ENCODE results near the gene GAB2.

Gene GAB2

DNA sequence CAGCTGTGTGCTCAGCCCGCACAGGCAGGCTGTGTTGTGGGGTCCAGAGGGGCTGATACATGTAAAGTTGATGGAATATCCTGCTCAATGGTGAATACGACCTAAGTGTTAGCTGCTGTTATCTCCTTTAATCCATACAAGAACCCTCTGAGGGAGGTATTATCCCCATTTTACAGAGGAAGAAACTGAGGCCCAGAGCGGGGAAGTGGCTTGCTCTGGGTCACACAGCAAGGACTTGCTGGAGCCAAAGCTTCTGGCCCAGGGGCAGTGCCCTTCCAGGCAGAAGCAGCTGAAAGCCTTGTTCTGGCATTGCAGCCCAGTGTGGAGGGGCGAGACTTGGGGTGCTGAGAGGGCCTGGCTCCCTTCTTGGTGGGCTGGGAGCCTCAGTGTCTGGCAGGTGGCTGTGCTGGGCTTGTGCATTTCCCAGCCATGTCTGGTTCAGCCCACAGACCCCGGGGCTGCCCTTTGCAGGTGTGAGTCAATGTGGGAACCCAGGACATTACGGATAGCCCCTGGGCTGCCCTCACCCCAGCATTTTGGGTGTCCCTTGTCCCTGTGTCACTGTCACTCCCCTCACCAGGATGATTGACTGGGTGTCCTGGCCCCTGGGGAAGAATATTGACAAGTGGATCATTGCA is 218.5 kb downstream of the GAB2 start:
- no peaks in the 10 kb centered on the region for H3K9me3 Mint-ChIP-seq
- ATAC-seq (no peak), DNase-seq (ENCODE audit: low spot score in 2 of 2) (no peak)
- peak overlapping the region; percentile 36 for H3K27ac Mint-ChIP-seq
- H3K4me3 Mint-ChIP-seq, result no peak overlapping the region
- H3K36me3 Mint-ChIP-seq, result no peaks in the 10 kb centered on the region
- H3K4me1 Mint-ChIP-seq, result peaks cover 36% of the 10 kb centered on the region

DNA sequence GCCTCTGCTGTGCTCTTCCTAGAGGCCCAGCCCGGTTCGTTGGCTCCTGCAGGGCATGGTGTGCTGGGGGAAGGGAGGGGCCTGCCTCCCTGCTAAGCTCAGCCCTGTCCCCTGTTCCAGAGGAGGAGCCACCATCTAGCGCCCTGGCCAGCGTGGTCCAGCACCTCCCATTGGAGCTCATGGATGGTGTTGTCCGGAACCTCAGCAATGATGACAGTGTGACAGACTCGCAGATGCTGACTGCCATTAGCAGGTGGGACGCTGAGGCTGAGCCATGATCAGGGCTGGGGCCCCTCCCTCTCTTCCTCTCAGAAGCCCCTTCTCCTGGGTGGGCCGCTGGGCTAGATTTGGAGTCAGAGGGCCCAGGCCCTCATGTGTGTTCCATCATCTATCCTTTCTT is 219.8 kb downstream of the GAB2 start:
- H3K4me3 Mint-ChIP-seq, result no peak overlapping the region
- peaks cover 39% of the 10 kb centered on the region for H3K4me1 Mint-ChIP-seq
- ATAC-seq (no peak), DNase-seq (ENCODE audit: low spot score in 2 of 2) (no peak)
- no peaks in the 10 kb centered on the region for H3K9me3 Mint-ChIP-seq
- H3K27ac Mint-ChIP-seq, result no peak overlapping the region
- no peaks in the 10 kb centered on the region for H3K36me3 Mint-ChIP-seq

DNA sequence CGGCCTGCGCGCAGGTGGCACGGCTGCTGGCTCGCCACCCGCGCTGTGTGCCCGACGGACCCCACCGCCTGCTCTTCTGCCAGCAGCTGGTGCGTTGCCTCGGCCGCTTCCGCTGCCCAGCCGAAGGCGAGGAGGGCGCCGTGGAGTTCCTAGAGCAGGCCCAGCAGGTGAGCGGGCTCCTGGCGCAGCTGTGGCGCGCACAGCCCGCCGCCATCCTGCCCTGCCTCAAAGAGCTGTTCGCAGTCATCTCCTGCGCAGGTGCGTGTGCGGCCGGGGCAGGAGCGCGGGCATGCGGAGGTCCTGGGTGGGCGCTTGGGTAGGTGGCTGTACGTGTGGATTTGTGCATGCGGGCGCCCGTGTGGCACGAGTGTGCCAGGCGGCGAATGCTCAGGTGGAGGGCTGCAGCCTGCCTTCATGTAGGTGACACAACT is 220.9 kb downstream of the GAB2 start:
- H3K27ac Mint-ChIP-seq, result no peak overlapping the region
- H3K36me3 Mint-ChIP-seq, result no peaks in the 10 kb centered on the region
- DNase-seq (ENCODE audit: low spot score in 2 of 2) (no peak), ATAC-seq (no peak)
- no peak overlapping the region for H3K4me3 Mint-ChIP-seq
- no peaks in the 10 kb centered on the region for H3K9me3 Mint-ChIP-seq
- peaks cover 33% of the 10 kb centered on the region for H3K4me1 Mint-ChIP-seq

DNA sequence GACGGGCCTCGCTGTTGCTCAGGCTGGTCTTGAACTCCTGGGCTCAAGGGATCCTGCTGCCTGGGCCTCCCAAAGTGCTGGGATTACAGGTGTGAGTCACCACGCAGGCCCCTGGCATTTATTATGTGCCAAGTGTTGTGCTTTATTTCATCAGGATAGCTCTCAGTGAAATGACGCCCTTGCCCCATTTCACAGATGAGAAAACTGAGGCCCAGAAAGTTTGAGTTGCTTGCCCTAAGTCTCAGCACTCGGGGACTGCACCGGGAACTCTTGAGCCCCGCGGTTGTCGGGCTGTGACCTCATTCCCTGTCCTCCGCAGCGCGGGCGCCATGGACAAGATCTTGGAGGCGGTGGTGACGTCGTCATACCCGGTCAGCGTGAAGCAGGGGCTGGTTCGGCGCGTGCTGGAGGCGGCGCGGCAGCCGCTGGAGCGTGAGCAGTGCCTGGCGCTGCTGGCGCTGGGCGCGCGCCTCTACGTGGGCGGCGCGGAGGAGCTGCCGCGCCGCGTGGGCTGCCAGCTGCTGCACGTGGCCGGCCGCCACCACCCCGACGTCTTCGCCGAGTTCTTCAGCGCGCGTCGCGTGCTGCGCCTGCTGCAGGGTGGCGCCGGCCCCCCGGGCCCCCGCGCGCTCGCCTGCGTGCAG is 221.6 kb downstream of the GAB2 start:
- Mint-ChIP-seq H3K4me1 (peaks cover 32% of the 10 kb centered on the region), H3K36me3 (no peaks in the 10 kb centered on the region), H3K4me3 (no peak overlapping the region), H3K27ac (no peak overlapping the region), H3K9me3 (no peaks in the 10 kb centered on the region)
- DNase-seq (ENCODE audit: low spot score in 2 of 2) (no peak), ATAC-seq (no peak)

DNA sequence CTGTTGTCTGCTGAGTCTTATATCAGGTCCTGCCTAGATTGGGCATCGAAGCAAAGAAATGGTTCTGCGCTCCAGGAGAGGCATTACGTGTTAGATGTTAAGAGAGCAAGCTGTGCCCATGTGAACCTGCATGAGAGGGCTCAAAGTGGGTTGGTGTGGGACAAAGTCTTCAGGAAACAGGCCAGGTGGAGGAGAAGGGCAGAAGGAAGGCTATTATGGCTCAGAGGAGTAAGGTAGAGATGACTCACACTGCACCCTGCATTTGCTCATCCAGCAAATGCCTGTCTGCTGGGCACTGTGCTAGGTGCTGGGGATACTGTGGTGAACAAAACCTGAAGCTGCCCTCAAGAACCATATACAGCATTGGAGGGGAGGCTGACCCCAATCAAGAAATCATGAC is 223.1 kb downstream of the GAB2 start:
- no peaks in the 10 kb centered on the region for H3K9me3 Mint-ChIP-seq
- H3K4me1 Mint-ChIP-seq, result peaks cover 46% of the 10 kb centered on the region
- no peak overlapping the region for H3K4me3 Mint-ChIP-seq
- peak overlapping the region; percentile 53 for H3K27ac Mint-ChIP-seq
- ATAC-seq (no peak), DNase-seq (ENCODE audit: low spot score in 2 of 2) (no peak)
- H3K36me3 Mint-ChIP-seq, result no peaks in the 10 kb centered on the region

DNA sequence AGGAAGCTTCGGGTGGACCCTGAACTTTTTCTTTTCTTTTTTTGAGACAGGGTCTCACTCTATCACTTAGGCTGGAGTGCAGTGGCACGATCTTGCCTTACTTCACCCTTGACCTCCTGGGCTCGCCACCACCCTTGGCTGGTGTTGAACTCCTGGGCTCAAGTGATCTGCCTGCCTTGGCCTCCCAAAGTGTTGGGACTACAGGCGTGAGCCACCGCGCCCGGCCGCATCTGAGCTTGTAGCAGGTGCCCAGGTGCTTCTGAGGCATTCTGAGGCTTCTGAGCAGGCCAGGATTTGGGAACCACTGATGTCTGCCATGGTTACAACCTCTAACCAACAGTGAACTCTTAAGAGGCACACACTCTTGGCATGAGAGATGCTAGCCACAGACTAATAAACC is 223.8 kb downstream of the GAB2 start:
- ATAC-seq (no peak), DNase-seq (ENCODE audit: low spot score in 2 of 2) (no peak)

DNA sequence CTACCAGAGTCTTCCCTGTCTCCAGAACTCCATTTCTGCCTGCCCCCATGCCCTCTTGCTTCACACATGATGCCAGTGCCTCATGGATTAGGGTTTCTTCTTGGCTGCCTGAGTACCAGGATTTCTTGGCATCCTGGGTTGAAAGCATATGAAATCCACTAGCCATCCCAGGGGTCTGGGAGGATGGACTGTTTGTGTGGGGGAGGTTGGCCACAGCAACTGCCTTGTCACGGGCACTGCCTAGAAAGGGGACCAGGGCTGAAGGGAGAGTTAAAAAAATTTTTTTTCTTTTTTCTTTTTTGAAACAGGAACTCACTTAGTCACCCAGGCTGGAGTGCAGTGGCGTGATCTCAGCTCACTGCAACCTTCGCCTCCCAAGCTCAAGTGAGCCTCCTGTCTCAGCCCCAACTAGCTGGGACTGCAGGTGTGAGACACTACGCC is 224.7 kb downstream of the GAB2 start:
- no peak for ATAC-seq
- Mint-ChIP-seq H3K4me3 (no peak overlapping the region), H3K9me3 (no peaks in the 10 kb centered on the region), H3K4me1 (peaks cover 52% of the 10 kb centered on the region), H3K36me3 (peaks cover 6% of the 10 kb centered on the region), H3K27ac (peak overlapping the region; percentile 53)
- no peak for DNase-seq (ENCODE audit: low spot score in 2 of 2)

More for the DNA sequence above, 223.8 kb downstream of the GAB2 start:
- Mint-ChIP-seq H3K36me3 (no peaks in the 10 kb centered on the region), H3K27ac (peak overlapping the region; percentile 53), H3K4me3 (no peak overlapping the region), H3K4me1 (peaks cover 50% of the 10 kb centered on the region), H3K9me3 (no peaks in the 10 kb centered on the region)

DNA sequence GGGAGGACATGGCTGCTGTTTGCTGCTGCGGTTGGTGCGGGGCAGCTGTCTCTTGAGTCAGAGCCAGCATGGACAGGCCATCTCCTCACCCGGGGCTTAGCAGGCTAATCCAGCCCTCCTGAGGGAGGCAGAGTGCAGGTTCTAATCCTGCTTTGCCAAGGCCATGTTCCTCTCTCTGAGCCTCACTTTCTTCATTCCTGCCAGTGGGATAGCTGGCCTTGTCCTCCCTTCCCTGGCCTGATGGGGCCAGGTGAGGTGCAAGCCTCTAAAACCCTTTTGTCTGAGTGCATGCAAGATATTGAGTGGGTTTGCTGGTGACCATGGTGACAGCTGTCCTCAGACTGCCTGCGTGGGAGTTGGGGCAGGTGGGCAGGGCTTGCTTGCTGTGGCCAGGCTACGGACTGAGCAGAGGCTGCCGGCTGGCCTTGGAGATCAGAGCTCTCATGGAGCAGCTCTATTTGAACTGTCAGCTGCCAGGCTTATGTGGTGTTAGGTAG is 225.3 kb downstream of the GAB2 start:
- no peaks in the 10 kb centered on the region for H3K9me3 Mint-ChIP-seq
- H3K4me1 Mint-ChIP-seq, result peaks cover 58% of the 10 kb centered on the region
- DNase-seq (ENCODE audit: low spot score in 2 of 2) (no peak), ATAC-seq (no peak)
- no peak overlapping the region for H3K4me3 Mint-ChIP-seq
- H3K27ac Mint-ChIP-seq, result peak overlapping the region; percentile 53
- H3K36me3 Mint-ChIP-seq, result peaks cover 9% of the 10 kb centered on the region

DNA sequence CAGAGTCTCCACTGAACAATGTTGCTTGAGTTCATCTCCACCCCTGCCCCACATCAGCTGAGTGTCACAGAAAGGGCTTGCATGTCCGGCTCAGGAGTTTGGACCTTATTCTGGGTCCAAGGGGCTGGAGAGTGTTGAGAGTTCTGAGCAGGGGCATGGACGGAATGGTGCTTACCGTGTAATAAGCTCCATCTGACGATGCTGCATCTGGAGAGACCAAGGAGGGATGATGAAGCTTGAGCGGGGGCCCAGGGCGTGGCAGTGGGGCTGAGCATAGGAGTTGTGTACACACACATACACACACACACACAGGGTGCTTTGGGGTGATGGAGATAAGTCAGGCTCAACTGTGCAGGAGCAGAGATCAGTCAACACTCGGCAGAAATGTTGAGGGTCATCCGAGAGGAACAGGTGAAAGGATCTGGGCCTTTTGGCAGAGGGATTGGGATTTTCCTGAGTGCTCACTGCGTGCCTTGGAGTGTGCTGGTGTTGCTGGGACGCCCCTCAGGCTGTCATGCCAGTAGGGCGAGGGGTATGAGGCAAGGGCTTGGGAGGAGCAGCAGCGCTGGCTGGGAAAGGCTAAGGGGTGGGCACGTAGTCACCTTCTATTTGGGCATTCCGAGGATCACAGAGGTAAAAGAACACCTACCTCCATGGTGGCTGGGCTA is 226.6 kb downstream of the GAB2 start:
- ATAC-seq (no peak), DNase-seq (ENCODE audit: low spot score in 2 of 2) (no peak)
- peak overlapping the region; percentile 94 for H3K27ac Mint-ChIP-seq
- peaks cover 68% of the 10 kb centered on the region for H3K4me1 Mint-ChIP-seq
- no peak overlapping the region for H3K4me3 Mint-ChIP-seq
- no peaks in the 10 kb centered on the region for H3K9me3 Mint-ChIP-seq
- peaks cover 9% of the 10 kb centered on the region for H3K36me3 Mint-ChIP-seq

DNA sequence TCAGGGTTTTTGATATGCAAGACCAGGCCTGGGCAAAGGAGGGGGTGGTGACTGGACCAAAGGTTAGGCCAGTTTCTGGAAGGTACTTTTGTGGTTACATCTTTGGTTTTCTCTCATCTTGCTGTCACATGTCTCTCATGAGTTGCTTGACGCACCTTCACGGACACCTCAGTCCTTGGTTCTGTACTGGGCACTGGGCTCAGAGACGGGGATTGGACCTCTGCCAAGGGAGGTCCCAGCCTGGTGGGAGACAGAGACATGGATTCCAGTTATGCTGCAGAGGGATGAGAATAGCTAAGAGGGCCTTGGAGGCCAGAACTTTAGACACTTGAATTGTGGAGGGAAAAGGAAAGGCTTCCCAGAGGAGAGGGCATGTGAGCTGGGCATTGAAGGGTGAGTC is 227.2 kb downstream of the GAB2 start:
- DNase-seq (ENCODE audit: low spot score in 2 of 2), result no peak
- Mint-ChIP-seq H3K36me3 (peaks cover 9% of the 10 kb centered on the region), H3K4me3 (peak overlapping the region; percentile 96), H3K4me1 (peaks cover 68% of the 10 kb centered on the region), H3K27ac (peak overlapping the region; percentile 94), H3K9me3 (no peaks in the 10 kb centered on the region)
- ATAC-seq, result no peak

DNA sequence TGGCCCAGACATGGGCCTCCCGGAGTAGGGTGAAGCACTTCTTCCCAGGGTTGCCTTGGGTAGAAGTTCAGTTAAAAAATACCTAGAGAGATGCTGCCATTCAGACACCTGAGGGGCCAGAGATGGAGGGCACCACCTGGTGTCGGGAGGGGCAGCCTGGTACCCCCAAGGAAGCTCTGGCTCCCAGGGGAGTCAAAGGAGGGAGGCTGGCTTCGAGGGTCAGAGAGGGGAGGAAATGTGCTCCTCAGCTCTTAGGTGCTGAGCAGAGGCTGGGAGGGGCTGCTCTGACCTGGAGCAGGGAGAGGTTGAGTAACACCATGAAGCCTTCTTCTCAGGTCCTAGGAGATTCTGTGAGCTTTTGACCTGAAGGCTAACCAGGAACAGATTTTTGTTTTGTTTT is 227.8 kb downstream of the GAB2 start:
- peak overlapping the region; percentile 94 for H3K27ac Mint-ChIP-seq
- ATAC-seq, result no peak
- H3K9me3 Mint-ChIP-seq, result no peaks in the 10 kb centered on the region
- DNase-seq (ENCODE audit: low spot score in 2 of 2), result no peak
- peaks cover 9% of the 10 kb centered on the region for H3K36me3 Mint-ChIP-seq
- peak overlapping the region; percentile 96 for H3K4me3 Mint-ChIP-seq
- H3K4me1 Mint-ChIP-seq, result peaks cover 64% of the 10 kb centered on the region

DNA sequence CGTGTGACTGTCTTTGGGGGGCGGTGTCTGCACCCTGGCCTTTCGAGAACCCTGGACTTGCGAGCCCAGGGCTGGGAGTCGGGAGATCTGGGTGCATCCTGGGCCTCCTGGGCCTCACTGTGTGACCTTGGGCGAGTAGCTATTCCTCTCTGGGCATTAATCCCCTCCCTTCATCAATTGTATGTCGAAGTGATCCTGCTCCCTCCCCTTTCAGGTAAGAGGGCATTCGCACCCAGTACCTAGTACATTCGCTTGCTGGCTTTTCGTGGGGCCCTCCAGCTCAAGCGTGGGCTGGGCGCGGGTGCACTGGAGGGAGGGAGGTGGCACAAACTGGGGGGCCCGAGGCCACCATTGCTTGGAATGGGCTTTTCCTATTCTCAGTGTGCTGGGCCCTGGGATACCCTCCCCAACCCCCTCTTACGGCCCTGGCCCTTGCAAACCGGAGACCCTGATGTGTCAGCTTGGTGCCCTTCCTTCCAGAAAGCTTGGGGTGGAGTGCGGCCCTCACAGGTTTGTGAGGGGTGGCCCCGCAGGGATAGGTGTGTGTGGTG is 228.4 kb downstream of the GAB2 start:
- no peak for ATAC-seq
- peaks cover 9% of the 10 kb centered on the region for H3K36me3 Mint-ChIP-seq
- H3K9me3 Mint-ChIP-seq, result no peaks in the 10 kb centered on the region
- no peak for DNase-seq (ENCODE audit: low spot score in 2 of 2)
- H3K4me1 Mint-ChIP-seq, result peaks cover 58% of the 10 kb centered on the region
- H3K4me3 Mint-ChIP-seq, result peak overlapping the region; percentile 96
- peak overlapping the region; percentile 94 for H3K27ac Mint-ChIP-seq

DNA sequence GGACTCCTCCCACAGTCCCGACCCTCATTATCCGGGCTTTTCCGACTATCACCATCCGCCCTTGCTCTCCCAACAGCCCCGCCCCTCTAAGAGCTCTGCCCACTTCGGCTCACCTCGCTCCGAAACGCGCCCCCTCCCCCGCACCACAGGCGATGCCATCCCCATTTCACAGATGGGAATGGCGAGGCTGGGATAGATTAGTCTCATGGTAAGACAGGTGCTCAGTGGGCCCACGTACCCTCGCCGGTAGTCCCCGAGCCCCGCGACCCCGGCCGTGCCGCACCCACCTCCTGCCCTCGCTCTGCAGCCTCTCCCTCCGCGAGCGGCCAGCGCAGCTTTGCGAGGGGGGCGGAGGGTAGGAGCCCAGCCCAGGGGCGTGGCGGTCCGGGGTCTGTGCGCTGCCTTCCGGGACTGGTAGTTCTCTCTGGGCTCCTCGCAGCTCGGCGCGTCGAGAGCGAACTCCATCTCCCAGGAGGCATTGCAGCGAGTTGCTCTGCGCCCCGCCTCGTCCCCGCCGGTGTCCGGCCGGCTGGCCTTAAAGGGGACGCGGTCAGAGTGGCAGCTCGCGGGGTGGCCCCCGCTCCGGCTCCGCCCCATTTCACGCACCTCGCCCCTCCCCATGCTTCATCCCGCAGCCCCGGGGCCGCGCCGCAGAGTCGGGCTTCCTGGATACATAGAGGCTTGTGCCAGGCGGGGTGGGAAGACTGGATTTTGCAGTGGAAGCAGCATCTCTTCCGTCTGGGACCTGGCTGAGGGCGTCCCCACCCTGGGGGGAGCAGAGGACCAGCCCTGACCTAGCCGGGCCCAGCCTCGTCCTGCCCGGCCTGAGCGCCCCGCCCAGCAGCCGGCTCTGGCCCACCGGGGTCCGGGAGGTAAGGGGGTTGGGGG is 229.1 kb downstream of the GAB2 start, which contains the start of the genes KCTD21 and USP35:
KCTD21 (minus strand) TSS at position 341 of the 888 bp plus-strand sequence. CDS start 14,072 bp downstream, outside the sequence.
USP35 (plus strand) TSS at position 634 of the 888 bp plus-strand sequence. CDS start 7,327 bp downstream, outside the sequence.
- DNase-seq (ENCODE audit: low spot score in 2 of 2) (peak; percentile 87 to 97), ATAC-seq (peak; percentile 93)
- Mint-ChIP-seq H3K4me3 (peak within 1 kb of the TSS; percentile 96), H3K27ac (peak within 1 kb of the TSS; percentile 94), H3K9me3 (no peaks in the 10 kb centered on the region), H3K36me3 (peaks cover 9% of the 10 kb centered on the region), H3K4me1 (peaks cover 55% of the 10 kb centered on the region)
